DMS 273 treated with DMSO at 0.1 percent for 48 hours (cell line): ENCODE data around the gene PIP4K2A.

ENCODE experiments used
- DNase-seq: peaks from one replicate; lab custom pipeline; 2025; lab: John Stamatoyannopoulos, UW

PIP4K2A gene

DNA sequence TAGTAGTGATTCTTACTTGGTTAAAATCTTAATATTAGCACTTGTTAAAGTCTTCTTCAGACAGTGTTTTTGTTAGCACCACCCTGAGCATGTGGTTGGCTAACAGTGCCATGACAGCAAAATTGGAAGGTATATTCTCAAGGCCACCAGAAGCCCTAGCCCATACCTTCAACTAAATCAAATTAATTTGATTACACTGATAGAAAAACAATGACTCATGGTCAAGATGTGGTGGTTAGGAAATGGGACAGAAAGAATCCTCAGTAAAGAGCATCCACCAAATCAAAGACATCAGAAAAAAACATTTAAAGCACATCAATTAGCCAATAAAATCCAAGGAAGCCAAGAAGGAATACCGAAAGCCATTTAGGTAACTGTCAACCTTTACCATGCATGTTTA, 75.5 kb downstream of the PIP4K2A start:
- DNase-seq = no peak

DNA sequence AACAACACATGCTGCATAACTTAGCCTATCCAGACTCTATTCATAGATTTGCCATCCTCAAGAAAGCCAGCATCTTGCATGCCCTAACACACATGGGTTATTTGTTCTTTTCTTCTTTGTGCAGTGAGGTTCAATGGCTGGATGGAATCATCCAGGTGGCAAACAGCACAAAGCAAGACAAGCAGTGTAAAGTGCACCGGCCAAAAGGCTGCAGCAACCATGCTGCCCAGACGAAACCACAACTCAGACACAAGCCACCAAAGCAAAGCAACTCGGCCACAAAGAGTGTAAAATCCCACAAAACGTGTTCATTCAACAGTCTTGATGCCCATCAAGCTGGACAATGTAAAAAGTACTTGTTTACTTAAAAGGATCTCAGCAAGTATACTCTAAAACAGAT, 76.9 kb downstream of the PIP4K2A start:
- no peak for DNase-seq

DNA sequence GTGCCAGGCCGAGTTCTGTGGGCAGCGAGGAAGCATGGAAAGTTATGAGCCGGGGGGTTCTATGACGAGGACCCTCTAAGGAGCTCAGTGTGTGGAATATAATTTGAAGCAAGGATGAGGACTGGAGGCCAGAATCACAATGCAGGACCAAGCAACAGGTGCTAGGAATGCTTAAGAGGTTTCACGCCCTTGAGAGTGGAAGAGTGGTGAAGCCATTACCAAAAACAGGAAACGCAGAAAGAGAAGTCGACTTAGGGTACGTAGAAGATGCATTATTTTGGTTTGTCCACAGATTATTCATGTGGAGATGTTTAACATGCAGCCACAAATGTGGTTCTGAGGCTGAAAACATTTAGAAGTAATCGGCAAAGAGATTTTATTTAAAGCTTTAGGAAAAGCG, 78.7 kb downstream of the PIP4K2A start:
- DNase-seq = no peak

DNA sequence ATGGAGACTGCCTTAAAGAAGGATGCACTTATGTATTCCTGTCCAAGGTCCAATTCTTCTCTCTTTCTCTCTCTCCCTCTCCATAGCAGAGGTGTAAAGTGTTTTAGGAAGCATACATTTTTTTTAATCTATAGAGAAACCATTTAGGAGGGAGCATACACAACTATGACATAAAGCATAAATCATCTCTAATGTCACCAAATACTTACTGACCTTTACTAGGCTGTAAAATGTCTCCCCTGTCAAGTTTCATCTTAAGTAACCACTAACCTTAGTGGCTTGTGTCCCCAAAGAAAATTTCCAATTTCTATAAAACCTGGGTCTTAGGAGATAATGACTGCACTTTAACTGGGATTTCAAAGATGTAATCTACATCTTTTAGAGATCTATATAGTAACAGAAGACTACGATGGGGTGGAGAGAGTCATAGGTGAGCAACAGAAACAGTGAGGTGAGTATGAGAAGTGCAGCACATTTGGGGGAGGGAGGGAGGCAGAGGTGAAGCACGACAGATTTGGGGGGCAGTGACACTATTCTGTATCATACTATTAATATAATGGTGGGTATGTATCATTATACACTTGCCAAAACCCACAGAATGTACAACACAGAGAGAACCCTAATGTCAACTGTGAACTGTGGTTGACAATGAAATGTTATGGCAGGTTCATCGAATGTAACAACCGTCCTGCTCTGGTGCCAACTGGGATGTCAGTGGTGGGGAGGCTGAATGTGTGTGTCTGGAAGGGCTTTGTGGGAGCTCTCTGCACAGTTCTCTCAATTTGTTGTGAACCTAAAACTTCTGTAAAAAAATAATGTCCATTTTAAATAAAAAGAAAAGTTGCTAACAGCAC, 79.5 kb downstream of the PIP4K2A start:
- DNase-seq = no peak

DNA sequence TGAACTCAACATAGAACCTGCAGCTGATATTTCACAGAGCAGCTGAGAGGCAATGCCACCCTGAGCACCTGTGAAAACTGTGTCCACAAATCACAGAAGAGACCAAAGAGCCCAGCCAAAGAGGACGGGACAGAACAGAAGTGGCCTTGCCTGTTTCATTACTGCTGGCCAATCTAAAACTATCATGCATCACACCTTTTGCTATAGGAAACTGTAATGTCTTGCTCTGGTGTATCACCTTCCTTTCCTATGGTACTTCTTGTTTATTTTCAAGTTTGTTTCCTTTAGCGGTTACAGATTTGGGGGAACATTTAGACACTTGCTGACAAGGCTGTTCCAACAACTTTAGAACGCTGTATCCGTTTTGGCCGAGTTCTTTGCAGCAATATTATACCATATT, 80.3 kb downstream of the PIP4K2A start:
- DNase-seq = no peak

DNA sequence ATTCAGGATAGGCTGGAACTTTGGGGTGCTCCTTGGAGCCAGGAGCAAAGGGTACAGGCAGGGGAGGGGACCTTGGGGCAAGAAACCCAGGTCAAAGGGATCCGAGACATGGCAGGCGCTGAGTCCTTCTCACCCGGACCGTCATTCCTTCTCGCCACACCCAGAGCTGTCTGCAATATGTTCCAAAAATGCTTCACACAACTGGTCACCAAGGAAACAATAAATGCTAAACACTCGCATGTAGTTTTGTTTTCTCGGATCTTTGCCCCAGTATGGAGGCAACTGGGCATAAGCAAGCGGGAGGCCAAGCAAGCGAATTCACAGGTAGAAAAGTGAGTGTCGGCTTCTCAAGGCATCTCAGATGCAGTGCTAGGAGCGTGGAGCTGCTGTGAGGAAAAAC, 80.8 kb downstream of the PIP4K2A start:
- no peak for DNase-seq

DNA sequence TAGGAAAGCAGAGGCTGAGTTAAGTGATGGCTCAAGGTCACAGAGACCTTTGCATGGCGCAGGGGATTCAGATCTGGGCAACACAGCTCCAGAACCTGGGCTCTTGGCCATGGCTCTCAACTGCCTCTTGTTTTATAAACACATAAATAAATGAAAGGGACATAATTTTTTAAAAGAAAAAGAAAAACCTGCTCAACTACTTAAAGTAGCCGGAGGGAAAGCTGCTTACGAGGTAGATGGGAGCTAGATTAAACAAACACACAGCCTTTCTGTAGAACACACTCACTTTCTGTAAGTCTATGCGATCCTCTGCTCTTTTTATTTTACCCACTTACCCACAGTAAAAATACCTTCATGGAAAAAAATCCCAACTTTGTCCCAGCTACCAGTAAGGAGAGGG, 81.3 kb downstream of the PIP4K2A start:
- DNase-seq = no peak

DNA sequence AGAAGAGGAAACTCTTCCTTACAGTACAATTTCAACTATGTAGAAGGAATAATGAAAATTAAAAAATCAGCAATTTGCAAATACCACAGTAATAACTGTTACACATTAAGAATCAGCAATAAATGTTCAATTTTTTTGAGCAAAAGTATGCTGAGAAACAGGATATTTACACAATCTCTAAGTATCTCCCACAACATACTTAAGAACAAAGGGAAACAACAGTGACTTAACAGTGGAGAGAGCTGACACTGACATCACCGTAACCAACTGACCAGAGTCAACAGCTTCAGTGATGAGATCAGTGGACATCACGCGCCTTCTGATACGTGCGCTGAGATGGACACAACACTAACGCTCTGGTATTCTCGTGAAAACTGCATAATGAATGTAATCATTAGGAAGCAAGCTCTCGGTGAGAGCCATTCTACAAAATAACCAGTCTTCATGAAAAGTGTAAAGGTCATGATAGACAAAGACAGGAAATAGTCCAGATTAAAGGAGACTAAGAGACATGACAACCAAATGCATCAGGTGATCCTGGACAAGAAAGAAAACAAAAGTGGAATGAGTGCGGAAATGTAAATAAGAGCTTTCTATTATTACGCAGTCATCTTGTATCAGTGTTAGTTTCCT, 82.6 kb downstream of the PIP4K2A start:
- no peak for DNase-seq

DNA sequence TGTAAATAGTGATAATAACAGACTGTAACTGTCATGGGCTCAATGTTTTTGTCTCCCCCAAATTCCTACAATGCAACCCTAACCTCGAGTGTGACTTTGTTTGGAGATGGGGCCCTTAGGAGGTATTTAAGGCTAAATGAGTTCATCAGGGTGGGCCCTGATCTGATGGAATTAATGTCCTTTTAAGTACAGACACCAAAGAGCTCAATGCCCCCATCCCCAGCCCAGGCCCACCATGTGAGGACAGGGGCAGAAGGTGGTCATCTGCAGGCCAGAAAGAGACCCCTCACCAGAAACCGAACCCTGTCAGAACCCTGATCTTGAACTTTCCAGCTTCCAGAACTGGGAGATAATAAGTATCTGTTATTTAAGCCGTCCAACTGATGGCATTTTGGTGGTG, 83.2 kb downstream of the PIP4K2A start:
- DNase-seq = no peak

DNA sequence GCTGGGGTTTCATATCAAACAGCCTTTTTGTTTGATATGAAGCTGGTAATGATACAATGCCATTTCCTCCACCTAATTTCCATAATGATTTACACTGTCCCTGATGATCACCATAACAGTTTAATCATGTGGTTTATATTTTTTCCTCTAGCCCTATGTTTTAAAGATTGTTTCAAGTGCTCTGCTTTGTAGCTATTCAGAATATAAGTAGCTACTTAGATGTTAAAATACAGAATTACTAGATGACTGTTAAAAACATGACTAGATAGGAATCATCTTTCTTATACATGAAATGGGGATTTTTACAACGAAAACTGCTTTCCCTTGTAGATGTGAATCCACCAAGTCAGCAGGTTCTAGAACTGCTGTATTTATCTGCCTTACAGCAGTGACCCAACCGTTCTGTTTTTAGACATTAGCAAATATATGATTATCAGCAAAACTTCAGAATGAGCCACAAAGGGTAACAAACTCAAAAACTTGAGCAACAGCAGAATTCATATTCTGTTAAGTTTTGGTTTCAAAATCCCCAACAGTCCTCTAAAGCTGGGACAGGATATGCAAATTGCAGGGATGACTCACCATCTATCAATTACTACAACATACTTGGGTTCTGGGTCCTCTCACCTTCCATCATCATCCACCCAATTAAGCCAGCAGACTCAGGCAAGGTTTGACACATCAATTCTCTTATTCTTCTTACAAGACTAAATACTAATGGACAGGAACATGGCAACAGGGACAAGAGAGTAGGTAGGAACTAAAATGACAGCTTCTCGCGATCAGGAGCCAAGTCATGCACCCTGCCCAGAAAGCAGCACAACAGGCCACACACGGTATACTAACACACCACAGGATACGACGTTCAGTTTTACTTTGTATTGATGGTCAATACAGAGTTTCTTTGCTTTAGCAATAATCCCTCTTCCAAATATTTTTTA, 83.9 kb downstream of the PIP4K2A start:
- no peak for DNase-seq

DNA sequence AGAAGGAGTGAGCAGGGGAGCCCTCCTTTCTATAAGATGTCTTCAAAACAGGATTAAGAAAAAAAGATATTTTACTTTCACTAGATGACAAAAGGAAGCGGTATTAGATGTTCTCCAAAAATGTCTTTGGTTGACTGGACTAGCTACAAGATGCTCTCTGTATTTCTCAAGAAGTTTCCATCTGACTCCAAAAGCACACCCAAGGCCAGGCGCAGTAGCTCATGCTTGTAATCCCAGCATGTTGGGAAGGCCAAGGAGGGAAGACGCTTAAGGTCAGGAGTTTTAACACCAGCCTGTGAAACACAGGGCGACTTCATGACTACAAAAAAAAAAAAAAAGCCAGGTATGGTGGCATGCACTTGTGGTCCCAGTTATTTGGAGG, 84.5 kb downstream of the PIP4K2A start:
- no peak for DNase-seq

DNA sequence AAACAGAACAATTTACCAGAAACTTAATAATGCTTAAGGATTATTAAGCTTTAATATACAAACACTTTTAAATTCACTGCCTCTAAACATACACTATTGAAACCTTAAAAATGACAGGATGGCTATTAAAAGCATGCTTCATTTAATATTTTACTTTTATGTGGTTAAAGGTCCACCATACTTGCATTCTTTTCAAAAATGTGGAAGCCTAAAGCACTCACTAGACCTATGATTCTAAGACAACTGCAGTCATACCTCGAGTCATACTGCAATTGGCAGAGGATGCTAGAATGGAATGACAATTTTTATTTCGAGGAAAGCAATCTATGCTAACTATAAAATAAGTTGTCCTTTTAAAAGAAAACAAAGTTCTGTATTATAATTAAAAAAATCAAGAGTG, 85.3 kb downstream of the PIP4K2A start:
- DNase-seq = no peak

DNA sequence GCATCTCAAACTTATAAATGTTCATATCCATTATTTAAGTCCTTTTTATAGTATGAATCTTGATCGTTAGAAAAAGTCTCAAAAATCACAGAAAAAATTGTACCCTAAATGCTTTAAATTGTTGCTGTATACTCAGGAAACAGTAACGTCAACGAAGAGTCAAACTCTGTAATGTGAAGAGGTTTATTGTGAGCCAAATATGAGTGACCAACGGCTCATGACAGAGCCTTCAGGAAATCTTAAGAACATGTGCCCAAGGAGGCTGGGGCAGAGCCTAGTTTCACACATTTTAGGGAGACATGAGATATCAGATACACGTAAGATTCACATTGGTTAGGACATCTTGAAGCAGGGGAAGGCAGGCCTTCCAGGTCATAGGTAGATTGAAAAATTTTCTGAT, 86.1 kb downstream of the PIP4K2A start:
- no peak for DNase-seq

DNA sequence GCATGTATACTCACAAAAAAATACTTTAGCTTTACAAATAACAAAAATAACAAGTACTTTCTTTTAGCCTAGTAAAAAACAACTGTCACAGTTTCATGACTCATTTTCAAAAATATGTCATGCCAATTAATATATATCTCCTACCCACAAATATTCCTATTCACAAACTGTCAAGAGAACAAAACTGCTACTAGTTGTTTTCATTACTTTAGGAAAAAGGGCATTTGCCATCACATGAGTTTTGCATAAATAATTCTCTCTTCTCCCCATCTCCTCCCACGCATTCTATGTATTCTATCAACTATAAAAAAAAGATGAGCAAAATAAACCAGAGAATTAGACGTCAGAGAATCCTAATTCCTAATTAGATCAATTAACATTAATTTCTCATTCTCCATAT, 87.6 kb downstream of the PIP4K2A start:
- DNase-seq = no peak

DNA sequence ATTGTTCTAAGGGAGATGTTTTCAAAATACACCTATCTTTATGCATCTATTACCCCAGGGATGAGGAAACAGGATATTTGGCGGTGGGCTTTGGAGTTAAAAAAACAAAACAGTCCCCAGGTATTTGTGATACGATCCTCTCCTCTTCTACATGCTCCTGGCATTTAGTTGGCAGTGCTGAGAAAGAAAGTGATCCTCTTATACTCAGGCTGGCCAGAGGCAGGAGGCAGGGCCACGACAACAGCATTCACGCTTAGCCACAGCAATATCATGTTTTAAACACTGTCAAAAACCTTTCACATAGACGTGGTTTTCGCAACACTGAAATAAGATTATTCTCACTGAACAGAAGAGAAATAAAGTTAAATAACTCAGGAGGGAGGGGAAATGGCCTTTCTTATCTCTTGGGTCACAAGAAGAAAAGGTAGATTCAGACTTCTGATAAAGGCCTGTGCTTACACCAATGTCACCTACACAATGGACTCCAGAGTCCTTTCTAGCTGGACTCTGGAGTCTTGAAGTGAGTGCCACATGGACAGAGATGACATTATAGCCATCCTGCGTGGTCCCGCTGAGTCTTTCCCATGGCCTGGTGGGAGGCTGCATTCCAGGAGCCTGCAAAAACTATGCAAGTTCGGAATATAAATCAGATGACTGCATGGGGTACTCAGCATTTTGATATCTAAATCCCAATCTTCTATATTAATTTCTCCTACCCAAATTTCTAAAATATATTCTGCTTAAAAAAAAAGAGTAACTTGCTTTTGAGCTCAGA, 88.7 kb downstream of the PIP4K2A start:
- DNase-seq = no peak

DNA sequence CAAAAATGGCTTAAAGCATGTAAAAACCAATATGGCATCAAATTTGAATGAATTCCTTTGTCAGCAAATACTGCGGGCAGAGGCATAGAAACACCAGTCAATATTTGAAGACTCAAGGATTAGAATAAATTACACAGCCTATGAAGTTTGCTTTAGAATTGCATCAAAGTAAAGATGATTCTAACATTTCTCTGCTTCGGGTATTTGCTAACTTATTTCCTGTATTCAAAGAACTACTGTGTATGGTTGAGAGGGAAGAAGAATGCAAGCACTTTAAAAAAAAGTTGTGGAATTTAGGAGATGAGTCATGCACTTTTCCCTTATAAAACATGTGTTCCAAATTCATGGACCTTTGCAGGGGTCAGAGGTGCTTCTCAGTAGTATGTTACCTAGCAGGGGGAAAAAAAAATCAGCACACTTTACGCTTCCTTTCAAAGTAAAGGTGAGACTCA, 90.1 kb downstream of the PIP4K2A start:
- DNase-seq = no peak

DNA sequence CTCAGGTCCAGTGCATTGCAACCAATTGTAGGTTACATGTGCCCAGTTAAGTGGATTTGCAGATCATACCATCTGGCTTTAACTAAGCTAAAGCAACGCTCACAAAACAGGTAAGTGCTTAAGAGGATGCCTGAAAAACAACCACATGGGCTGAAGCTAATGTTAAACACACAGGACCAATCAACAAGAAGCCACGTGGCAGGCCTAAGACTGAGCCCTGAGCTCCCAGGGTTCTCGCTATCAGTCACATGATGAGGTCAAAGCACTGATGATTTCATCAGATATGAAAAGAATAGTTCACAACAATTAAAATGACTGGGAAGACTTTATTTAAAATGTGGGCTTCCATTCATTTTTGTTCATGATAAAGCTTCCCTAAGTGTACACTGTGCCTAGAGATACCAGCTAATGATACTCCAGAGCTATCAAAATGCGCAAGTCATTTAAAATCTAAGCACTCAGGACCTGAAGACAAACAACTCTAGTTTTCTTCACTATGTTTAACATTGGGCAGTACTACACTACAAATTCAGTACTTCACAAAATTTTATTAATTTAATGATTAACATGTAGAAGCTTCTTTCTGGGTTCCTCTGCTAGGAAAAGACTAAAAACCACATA, 90.6 kb downstream of the PIP4K2A start:
- DNase-seq = no peak

DNA sequence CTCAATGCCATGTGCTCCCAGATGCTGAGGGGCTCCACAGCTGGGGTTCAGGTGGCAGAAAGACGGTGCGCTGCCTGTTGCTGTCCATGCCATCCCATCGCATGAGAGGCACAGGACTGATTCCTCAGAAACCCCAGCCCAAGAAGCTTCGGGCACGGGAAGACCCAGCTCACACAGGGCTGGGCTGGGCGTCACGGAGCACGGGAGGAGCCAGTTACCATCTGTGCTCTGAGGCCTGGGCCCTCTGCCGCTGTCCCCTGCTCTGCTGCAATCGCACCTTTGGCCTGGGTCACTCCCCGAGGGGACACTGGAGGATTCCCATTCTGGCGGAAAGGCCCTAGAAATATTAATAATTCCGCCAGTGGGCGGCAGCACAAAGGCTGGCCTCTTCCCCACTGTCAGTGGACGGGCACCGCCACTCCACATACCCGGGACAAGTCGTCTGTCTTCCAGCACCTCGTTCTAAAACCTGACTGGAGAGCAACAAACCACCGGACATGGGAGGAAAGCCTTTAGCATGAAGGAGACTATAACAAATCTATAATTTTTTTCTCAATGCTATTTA, 92.1 kb downstream of the PIP4K2A start:
- no peak for DNase-seq

DNA sequence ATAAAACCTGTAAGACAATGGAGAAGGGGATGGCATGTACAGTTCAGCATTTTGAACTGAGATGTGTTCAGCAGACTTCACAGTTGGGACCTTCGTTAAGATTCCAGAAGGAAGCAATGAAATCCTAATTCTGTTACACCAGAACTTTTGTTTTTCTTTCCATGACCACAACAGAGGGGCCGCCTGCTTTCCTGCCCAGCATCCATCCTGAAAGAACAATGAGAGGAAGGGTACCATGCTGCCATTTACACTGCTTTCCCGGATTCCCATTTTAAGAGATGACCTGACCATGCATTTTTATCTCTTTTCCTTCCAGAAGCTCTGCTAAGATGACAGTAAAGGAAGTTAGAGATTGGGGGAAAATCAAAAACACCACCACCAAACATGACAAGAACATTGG, 92.7 kb downstream of the PIP4K2A start:
- no peak for DNase-seq

DNA sequence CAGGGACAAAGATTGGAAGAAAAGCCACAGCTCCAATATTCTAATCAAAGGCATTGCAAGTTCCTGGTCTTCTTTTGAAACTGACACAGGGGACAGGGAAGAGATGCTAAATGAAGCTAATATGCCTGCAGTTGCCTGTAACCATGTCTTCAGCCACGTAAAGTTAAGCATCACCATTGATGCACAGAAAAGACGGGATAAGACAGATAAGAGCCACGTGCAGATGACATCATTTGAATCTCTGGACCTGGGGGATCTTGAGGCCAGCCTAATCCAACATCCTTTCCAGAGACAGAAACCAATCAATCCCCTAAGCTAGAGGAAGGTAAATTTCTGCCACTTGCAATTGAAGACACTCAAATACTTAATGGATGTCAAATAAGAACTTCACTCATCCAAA, 93.4 kb downstream of the PIP4K2A start:
- no peak for DNase-seq
